HG02759 (cell line): Measurements from ENCODE around the gene ZDHHC7.

Experiments used
- ATAC-seq: cut with Tn5 transposase; IDR thresholded peaks from one replicate; pipeline ENCODE4 v1.9.1; 2021; ENCODE audit warnings: mild to moderate bottlenecking, moderate library complexity; ENCODE audit not compliant: unreplicated experiment

The ZDHHC7 gene

DNA sequence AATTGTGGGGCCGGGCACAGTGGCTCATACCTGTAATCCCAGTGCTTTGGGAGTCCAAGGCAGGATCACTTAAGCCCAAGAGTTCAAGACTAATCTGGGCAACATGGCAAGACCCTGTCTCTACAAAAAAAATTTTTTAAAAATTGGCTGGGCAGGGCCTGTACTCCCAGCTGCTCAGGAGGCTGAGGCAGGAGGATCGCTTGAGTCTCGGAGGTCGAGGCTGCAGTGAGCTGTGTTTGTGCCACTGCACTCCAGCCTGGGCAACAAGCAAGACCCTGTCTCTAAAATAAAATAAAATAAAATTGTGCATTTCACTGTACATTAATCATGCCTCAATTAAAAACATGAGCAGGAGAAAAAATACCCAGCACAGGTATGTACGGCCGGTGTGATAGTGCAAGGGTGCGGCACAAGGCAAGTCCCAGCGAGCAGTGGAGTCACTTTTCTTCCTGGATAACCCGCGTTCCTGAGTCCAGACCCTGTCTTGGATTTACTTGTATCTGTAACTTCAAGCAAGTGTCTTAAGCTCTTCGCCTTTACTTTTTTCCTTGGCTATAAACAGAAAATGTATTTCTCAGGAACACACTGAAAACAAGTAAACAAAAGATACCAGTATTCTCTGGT, 11.4 kb downstream of the ZDHHC7 start:
- no peak for ATAC-seq

DNA sequence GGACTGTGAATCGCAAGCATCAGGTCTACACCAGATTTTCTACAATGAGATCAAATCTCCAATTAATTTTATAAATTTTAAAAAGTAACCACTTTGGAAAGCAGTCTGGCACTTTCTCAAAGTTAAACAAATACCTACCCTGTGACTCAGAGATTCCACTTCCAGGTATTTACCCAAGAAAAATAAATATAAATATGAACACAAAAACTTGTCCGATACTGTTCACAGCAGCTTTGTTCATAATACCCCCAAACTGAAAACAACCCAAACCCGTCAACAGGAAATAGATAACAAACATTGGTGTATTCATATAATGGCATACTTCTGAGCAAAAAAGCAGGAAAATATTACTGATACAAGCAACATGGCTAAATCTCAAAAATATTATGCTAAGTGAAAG, 12.1 kb downstream of the ZDHHC7 start:
- ATAC-seq = no peak

DNA sequence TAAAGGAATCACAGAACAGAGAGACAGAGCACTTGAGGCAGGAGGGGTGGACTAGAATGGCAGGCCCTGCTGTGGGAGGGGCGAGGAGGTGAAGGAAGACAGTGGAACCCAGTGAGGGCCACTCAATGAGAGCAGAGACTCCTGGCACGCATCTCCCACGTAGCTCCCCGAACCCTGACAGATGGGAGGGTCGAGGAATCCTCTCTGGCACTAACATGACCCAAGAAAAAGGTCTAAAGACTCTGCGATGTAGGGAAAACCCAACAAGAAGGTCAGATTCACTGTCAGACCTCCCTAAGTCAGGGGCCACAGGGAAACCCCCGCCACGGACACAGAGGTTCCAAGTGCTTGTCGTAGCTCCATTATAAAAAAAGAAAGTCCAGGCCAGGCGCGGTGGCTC, 15.0 kb downstream of the ZDHHC7 start:
- no peak for ATAC-seq

DNA sequence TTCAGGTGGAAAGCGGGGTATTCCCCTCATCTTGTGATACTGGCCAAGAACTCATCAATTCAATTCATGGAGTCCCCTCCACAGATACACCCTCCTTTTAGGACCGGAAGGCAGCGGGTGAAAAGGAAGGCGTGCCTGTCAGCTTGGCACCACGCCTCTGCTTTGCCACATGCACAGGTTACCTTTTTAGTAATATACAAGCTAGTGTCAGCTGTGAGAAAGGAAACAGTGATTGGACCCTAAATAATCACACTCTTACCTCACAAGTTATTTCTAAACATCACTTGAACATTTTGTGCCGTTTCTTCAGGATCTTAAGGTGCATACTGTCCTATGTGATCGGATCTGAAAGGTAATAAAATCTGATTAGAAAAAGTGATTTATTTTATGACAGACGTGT, 15.7 kb downstream of the ZDHHC7 start:
- no peak for ATAC-seq

DNA sequence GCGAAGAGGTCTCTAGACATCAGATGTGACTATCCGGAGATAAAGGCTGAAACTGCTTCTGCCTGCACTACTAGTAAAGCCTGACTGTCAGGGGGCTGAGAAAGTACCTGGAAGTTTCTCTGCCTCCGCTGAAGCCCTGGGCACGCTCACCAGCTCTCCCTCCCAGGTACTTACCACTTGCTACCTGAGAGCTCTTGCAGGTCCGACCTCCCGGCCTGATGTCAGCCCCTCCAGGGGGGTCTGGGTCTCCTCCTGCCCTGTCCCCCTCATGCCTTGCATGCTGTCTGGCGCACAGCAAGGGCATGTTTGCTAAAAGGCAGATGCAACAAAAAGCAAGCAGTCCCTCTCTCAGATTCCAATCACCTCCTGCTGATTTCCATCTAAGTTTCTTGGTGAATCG, 17.4 kb downstream of the ZDHHC7 start:
- ATAC-seq = no peak

DNA sequence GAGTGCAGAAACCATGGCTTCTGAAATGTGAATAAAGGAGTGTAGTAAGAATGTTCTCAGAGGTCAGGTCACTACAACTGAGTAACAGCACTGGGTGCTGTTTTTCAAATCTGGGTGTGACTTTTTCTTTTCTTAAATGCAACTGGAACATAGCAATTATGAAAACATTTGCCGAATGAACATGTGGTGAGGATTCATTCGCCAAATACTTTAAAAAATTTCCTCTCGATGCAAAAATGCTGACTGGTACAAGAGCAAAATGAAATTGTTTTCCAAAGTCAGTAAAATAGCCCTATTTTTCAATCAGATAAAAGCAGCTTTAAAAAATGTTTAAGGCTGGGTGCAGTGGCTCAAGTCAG, 18.6 kb downstream of the ZDHHC7 start:
- no peak for ATAC-seq

DNA sequence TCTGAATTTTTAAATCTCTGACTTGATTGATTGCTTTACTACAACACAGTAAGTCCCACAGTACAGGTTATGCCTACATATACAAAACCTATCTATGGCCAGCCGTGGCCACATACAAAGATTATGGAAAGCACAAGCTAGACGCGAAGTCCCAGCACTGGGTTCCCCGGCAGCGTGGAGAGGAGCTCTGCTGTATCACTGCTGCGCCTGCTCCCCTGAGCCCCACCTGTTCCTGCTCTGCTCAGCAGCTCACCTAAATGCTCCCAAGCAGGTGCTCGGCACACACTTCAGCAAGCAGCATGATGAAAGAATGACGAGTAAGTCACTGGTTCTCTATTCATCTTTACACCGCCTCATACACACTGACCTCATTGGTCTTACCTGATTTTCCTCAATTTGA, 20.6 kb downstream of the ZDHHC7 start:
- no peak for ATAC-seq

DNA sequence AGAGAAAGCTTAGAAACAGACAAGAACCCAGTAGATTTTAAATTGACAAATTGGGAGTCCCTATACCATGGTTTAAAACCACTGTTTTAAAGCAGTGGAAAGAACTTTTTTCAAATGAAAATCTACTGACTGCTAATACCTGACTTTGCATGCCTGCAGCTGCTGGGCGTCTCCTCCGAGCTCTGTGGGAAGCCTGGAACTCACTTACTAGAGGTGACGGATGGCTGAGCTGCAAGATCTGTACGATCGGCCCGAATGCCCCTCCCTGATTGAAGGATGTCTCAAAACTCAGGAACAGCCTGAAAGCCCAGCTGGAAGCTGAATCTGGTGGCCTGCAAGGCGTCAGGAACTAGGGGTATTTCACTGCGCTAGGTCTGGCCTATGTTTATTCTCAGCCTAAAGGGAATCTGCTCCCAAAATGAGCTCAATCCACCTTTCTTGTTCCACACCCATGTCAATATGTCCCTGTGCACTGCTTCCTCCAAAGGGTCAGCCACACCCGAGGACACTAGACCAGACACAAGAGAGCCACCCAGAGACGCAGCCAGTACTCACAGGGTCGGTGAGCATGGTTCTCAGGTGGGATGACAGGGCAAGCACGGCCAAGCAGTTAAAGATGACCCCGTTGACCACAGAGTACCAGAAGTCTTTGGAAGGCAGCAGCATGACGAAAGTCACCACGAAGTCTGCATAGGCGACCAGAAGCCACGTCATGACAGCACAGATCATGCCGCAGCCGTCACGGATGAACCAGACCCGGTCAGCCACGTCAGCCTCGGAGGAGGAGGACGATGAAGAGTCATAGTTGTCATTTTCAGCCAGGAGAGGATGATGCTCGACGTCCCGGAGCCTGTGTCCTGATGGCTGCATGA, 21.4 kb downstream of the ZDHHC7 start:
- no peak for ATAC-seq

DNA sequence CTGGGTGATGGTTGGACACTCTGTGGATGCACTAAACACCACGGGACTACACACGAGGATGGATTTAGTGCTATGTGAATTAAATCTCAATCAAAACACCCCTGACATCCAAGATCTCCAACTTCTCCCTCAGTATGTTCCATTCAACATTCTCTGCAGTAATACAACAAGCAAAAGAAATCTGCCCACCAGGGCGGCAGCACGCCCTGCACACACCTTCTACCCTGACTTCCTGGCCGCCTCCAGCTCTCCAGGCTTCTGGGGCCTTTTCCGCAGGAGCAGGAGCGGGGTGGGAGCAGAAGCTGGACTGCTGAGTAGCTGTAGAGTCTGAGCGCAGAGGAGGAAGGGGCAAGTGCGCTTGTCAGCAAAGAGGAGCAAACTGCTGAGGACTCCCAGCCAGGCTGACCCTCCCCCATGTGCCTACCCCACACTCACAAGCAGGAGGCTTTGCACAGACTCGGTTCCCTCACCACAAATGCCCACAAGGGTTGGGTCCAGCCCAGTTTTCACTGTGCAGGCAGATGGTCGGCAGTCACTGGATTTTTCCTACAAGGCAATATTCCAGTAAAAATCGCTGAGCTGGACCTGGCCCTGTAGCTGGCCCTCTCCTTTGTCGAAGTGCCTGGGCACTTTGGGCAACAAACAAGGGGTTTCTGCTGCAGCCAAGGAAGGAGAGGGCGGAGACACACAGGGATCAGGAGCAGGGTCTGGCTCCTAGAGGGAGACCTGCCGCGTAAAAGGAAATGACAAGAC, 22.8 kb downstream of the ZDHHC7 start:
- ATAC-seq = no peak

DNA sequence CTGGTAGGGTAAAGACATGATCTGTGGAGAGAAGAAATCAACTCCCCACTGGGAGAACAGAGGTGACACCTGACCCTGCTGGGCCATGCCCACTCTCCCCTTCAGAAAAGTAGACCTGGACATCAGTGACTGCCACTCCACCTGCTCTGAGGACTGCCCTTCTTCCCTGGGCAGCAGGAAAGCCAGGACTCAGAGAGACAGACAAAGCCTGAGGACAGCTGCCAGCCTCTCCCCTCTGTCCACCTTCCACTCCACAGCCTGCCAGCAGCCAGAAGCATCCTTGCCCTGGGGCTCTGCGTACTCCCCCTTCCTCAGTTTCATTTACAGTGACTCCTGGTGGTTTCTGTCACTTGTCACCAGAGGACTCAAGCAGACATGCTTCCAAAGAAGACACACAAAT, 24.5 kb downstream of the ZDHHC7 start:
- ATAC-seq = no peak

DNA sequence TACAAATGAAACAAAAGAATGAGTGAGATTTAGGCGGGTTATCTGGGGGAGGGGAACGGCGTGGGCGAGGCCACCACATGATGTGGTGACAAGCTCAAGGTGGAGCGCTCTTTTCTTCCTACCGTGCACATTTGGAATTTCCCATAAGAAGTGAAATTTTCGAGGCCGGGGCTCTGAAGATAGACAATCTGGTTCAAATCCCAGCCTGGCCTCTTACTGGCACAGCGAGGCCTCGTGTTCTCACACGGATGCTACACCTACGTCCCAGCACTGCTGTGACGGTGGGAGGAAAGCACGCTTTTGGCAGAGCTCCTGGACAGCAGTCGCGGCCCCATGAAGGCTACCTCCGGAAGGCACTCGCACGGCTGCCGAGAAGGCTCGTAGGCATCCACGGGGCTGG, 25.2 kb downstream of the ZDHHC7 start:
- no peak for ATAC-seq

DNA sequence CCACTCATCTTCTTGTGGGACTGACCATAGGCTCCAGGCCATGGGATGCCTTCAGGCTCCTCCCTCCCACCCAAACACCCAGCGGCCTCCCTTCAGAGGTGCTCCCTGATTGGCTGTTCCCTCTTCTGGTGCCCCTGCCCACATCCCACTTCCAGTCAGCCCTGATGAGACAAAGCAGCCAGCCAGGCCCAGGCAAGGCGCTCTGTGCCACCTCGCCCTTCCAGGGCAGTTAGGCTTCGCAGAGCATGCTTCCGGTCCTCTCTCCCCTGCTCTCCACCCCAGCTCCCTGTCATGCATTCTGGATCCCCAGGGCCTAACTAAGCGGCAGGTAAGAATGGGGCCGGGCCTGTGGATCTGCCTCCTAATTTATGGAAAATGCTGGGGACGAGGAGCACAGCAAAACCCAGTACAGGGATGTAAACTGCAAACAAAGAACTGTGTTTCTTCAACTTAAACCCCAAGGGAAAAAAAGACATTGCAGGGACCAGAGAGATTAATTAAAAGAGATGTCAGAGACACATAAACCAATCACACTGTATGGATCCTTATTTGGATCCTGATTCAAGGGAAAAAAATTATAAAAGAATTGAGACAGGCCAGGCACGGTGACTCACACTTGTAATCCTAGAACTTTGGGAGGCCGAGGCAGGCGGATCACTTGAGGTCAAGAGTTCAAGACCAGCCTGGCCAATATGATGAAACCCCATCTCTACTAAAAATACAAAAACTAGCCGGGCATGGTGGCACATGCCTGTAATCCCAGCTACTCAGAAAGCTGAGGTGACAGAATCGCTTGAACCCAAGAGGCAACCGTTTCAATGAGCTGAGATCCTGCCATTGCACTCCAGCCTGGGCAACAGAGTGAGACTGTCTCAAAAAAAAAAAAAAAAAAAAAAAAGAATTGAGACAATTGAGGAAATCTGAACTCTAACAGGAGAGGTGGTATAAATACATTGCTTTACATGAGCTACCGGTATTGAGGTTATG, 26.0 kb downstream of the ZDHHC7 start:
- ATAC-seq = no peak

DNA sequence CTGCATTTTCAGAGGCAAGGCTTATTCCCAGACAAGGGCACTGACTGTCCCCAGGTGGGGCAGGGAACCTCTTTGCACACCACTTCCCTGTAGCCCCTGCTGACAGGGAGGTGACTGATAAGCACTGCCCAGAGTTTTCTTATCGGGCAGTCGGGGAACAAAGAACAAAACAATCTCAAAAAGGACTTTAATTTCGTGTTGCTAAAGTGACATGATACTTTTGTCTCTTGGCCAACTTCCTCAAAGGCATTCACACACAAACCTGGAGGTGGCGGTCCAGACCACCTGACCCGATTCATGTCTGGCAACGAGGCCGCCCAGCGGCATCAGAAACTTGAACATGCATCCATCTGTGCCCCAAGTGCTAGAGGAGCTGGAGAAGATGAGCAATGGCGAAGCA, 28.9 kb downstream of the ZDHHC7 start:
- ATAC-seq = no peak

DNA sequence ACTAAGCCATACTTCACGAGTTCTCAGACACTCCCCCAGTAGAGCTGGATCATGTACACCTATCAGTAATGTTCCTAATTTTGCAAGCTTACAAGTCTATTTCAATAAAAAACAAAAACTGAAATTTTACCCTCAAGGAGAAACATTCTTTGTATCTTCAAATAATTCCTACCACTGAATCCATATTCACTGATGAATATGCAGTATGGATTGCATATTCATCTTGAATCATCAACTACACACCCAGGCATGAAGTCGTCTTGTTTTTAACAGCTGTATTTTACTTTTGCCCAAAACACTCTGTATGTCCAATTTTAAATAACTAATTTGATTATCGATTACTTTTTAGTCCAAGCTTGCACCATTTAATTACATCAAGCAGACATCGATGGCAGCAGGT, 31.8 kb downstream of the ZDHHC7 start:
- no peak for ATAC-seq

DNA sequence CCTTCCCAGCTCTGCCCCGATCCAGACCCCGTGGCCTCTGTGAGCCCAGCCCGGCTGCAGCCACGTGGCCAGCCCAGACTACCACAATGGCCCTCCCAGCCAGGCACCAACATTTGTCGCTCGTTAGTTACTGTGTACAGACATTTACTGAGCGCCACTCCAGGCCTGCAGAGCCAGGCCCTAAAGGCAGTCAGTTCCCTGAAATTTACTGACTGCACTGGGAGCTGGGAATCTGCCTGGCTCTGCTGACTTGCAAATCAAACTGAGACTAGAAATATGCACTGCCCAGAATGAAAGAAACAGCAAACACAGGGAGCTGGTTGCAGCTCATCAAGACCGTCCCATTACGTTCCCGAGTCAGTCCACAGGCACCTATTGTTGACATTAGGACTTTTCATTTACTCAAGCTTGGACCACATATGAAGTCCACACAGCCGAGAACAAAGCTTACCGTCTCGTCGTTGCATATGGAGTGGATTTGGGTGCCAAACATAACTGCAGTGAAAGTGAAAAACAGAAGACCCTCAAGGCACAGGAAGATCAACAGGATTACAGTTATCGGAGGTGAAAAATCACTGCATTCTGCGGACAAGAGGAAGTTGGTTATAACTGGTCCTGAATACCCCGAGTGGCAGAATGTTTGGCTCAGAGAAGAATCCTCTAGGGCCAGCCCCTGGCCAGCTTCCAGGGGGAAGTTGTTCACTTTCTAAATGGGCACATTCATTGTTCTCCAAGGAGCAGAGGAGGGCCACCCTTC, 34.5 kb downstream of the ZDHHC7 start:
- no peak for ATAC-seq

DNA sequence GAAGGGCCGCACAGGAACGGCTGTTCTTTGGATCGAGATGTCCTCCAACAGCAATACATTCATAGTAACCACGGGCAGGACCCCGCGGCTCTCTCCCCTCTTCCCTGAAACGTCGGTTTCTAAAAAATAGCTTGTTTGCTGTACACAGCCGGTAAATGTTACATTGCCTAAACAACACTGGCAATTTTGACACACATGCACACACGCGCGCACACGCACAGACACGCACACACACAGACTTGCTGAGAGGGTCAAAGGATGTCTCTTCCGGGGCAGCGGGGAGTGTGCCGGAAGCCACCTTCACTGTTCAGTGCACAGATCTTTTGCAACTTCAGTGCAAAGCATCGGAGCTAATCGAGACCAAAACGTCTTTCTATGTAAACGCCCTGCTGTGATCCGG, 35.8 kb downstream of the ZDHHC7 start:
- ATAC-seq = no peak

DNA sequence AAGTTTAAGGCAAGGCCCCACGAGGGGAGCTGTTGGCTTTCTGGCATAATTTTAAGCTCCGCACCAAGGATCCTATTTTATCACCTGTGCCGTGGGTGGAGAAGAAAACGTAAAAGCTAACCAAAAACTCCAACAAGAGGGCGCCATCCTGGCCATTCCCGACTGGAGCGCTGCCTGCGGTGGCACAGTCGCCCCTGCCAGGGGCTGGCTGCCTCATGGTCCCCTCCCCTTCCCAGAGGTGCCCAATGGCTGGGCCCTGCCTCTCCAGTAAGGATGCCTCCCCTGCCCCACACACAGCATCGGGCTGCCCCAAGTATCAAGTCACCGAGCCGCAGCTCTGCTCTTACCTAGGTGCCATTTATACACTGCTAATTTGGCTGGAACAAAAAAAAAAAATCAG, 36.3 kb downstream of the ZDHHC7 start:
- ATAC-seq = no peak

DNA sequence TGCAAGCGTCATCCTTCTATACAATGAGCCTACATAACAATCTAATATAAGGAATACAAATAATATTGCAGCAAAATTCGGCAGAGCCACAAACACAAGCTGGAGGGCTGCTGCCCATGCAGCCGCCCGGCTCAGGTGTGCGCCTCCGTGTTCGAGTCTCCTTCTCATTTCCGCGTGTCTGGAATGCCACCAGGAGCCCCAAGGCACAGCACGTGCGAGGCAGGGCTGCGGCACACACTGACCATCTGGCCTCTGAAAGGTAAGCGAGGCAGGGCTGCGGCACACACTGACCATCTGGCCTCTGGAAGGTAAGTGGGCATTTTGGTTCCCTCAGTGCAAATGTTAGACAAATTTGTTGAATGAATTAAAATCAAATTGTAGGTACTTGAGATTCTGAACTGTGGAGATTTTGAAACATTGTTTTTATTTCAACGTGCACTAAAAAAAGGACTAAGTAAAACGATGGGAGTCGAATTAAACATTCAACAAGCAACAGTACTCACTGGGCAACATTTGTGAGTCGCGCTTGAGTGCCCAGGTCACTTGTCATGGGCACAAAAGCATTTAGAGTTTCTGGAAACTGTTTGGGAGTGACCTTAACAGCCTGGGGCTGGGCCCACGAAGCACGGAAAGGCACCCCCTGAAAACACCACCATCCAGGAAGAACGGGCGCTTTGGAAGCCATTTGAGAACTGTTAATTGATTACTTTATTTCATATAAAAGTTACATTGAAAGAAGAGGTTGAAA, 37.4 kb downstream of the ZDHHC7 start:
- ATAC-seq = no peak

DNA sequence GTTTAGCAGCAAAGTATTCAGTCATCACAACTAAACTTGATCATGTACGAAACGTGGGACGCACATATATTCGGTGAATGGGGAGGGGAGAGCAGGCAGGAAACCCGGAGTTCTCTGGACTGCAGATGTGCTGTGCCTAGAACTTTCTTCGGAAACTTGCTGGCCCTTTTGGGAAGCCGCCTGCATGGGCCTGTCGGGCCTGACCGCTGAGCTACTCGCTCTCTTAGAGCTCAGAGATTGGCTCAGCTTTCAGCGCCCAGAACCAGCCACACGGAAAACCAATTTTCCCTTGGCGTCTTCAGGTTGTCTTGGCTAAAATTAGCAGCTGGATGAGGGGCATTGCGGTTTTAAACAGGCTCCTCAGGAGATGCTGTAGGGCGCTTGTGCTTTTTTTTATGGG, 38.1 kb downstream of the ZDHHC7 start:
- ATAC-seq = no peak
